Measurements from ENCODE around the gene IKZF2.
"Not testable (repeated sequence)": the region's sequence is repeated elsewhere in the genome, so short reads cannot be mapped to it uniquely, and the experiment has no call there.

Gene IKZF2

GRCh38 chr2:213042262-213042661 is 109.2 kb downstream of the IKZF2 start:
- TF ChIP-seq CTCF (IDR thresholded peaks at IDR 0.05; ENCODE audit: low read depth, low read length): no peak
- no peak overlapping the region for H3K4me3 ChIP-seq (replicated peaks in 1 of 2; ENCODE audit: low read depth in 2 of 2, low read length in 2 of 2)
- no peak for DNase-seq (ENCODE audit: low read depth in 2 of 2)

GRCh38 chr2:213036836-213037235 is 114.6 kb downstream of the IKZF2 start:
- no peak overlapping the region for H3K4me3 ChIP-seq (replicated peaks in 1 of 2; ENCODE audit: low read depth in 2 of 2, low read length in 2 of 2)
- TF ChIP-seq CTCF (IDR thresholded peaks at IDR 0.05; ENCODE audit: low read depth, low read length): no peak
- DNase-seq (ENCODE audit: low read depth in 2 of 2): peak; percentile 2 to 68

GRCh38 chr2:213034585-213034984 is 116.8 kb downstream of the IKZF2 start:
- no peak for DNase-seq (ENCODE audit: low read depth in 2 of 2)

GRCh38 chr2:213032607-213033006 is 118.8 kb downstream of the IKZF2 start:
- no peak for TF ChIP-seq CTCF (IDR thresholded peaks at IDR 0.05; ENCODE audit: low read depth, low read length)
- DNase-seq (ENCODE audit: low read depth in 2 of 2): no peak

More at GRCh38 chr2:213034585-213034984, 116.8 kb downstream of the IKZF2 start:
- H3K4me3 ChIP-seq (replicated peaks in 1 of 2; ENCODE audit: low read depth in 2 of 2, low read length in 2 of 2): no peak overlapping the region
- no peak for TF ChIP-seq CTCF (IDR thresholded peaks at IDR 0.05; ENCODE audit: low read depth, low read length)

GRCh38 chr2:213022987-213023386 is 128.4 kb downstream of the IKZF2 start:
- no peak for TF ChIP-seq CTCF (IDR thresholded peaks at IDR 0.05; ENCODE audit: low read depth, low read length)
- H3K4me3 ChIP-seq (replicated peaks in 1 of 2; ENCODE audit: low read depth in 2 of 2, low read length in 2 of 2): no peak overlapping the region
- DNase-seq (ENCODE audit: low read depth in 2 of 2): no peak

More at GRCh38 chr2:213032607-213033006, 118.8 kb downstream of the IKZF2 start:
- no peak overlapping the region for H3K4me3 ChIP-seq (replicated peaks in 1 of 2; ENCODE audit: low read depth in 2 of 2, low read length in 2 of 2)

- TF ChIP-seq CTCF (IDR thresholded peaks at IDR 0.05; ENCODE audit: low read depth, low read length): no peak
- no peak overlapping the region for H3K4me3 ChIP-seq (replicated peaks in 1 of 2; ENCODE audit: low read depth in 2 of 2, low read length in 2 of 2)
- DNase-seq (ENCODE audit: low read depth in 2 of 2): peak; percentile 8 to 70
Measured at GRCh38 chr2:213021971-213022899, 129.2 kb downstream of the IKZF2 start.

GRCh38 chr2:213020913-213021312 is 130.5 kb downstream of the IKZF2 start:
- not testable (repeated sequence) for DNase-seq (ENCODE audit: low read depth in 2 of 2); H3K4me3 ChIP-seq (replicated peaks in 1 of 2; ENCODE audit: low read depth in 2 of 2, low read length in 2 of 2)
